ENCODE measurements around the gene ARHGDIG. TPM values are rescaled to one million over a fixed set of nuclear protein-coding genes. Genes with fewer than 3 reads are reported as not detected.

The ARHGDIG gene
- total RNA-seq, 1 experiment from 2014 or later, result 5.9 TPM

GRCh38 chr16:325375-326145 lies 45.2 kb downstream of the ARHGDIG start:
- H2BK5ac ChIP-seq (ENCODE audit: insufficient read length, low read length), result no peak overlapping the region
- H3K23ac ChIP-seq (ENCODE audit: insufficient read length, low read depth, low read length), result no peak overlapping the region
- H3K56ac ChIP-seq (ENCODE audit: insufficient read length, low read depth, low read length), result no peak overlapping the region
- H2AFZ ChIP-seq (ENCODE audit: low read length), result no peak overlapping the region
- H3K23me2 ChIP-seq (ENCODE audit: insufficient read length, low read depth, low read length, poor library complexity, severe bottlenecking), result no peaks in the 10 kb centered on the region
- no peak overlapping the region for H4K5ac ChIP-seq (ENCODE audit: insufficient read length, low read depth, low read length)
- no peak overlapping the region for H2BK120ac ChIP-seq (ENCODE audit: low read depth, low read length, poor library complexity, severe bottlenecking)
- TF ChIP-seq CTCF (conservative IDR thresholded peaks at IDR 0.05), result no peak
- no peak overlapping the region for H3K9ac ChIP-seq (ENCODE audit: extremely low read depth, insufficient read length, low read length)
- H2BK12ac ChIP-seq (ENCODE audit: insufficient read length, low read depth, low read length), result no peak overlapping the region
- H4K91ac ChIP-seq (ENCODE audit: insufficient read length, low read depth, low read length), result no peak overlapping the region
- no peak overlapping the region for H3K4ac ChIP-seq (ENCODE audit: low read depth, low read length)
- no CpG with 5 or more reads among the region's 28 CpGs for WGBS (ENCODE audit: extremely low coverage, insufficient read length, low lambda C conversion rate)
- no peaks in the 10 kb centered on the region for H4K20me1 ChIP-seq (ENCODE audit: control insufficient read depth, insufficient read depth, insufficient read length)
- H2AK5ac ChIP-seq (ENCODE audit: insufficient read length, low read length), result no peak overlapping the region
- H3K79me2 ChIP-seq (ENCODE audit: insufficient read depth, low read length), result peaks cover 4% of the 10 kb centered on the region; the same call in 1 of the 2 replicates
- peaks cover 0 to 3% (median 2%) of the 10 kb centered on the region in 3 experiments; a peak in 2 of 7 replicates for H3K36me3 Mint-ChIP-seq (ENCODE audit: insufficient read depth in 1 of 3, low read depth in 3 of 3)
- no peak overlapping the region for H3K18ac ChIP-seq (ENCODE audit: insufficient read length, low read depth, low read length)
- H3K4me1 Mint-ChIP-seq, result peaks cover 14 to 18% of the 10 kb centered on the region in 2 experiments
- no peak overlapping the region for H3K14ac ChIP-seq (ENCODE audit: insufficient read depth, low read length)
- no peak overlapping the region for H3K4me3 Mint-ChIP-seq
- H3K27ac Mint-ChIP-seq, result peak overlapping the region in 2 of 3 experiments; percentile 23 to 40; a peak in 1 of 7 replicates
- H3K9me3 ChIP-seq (ENCODE audit: control insufficient read depth, low read depth, low read length), result no peaks in the 10 kb centered on the region
- H3K27ac ChIP-seq (ENCODE audit: insufficient read length, low read depth, low read length), result no peak overlapping the region
- no peak overlapping the region for H3K4me2 ChIP-seq (ENCODE audit: insufficient read depth, insufficient read length, low read length)
- H2BK15ac ChIP-seq (ENCODE audit: low read depth, low read length), result no peak overlapping the region
- H2BK20ac ChIP-seq (ENCODE audit: low read depth, low read length, poor library complexity, severe bottlenecking), result no peak overlapping the region
- H3K27me3 ChIP-seq (ENCODE audit: insufficient read depth, low read length), result no peaks in the 10 kb centered on the region
- no peak for DNase-seq
- peaks cover 8% of the 10 kb centered on the region for H3K79me1 ChIP-seq (ENCODE audit: insufficient read depth, low read depth, low read length, poor library complexity, severe bottlenecking)
- H3T11ph ChIP-seq (ENCODE audit: low read length), result no peak overlapping the region
- no peaks in the 10 kb centered on the region for H3K4me1 ChIP-seq (ENCODE audit: insufficient read depth, low read length)
- H3K9me3 Mint-ChIP-seq, result no peaks in the 10 kb centered on the region
- no peak overlapping the region for H4K8ac ChIP-seq (replicated peaks; ENCODE audit: insufficient read length, low read depth, low read length)
- no peaks in the 10 kb centered on the region for H3K27me3 Mint-ChIP-seq (ENCODE audit: low read depth)

All from H9 (cell line).